Liver (tissue), 9 donors: ENCODE results near the gene CCDC137. TPM values are rescaled to one million over a fixed set of nuclear protein-coding genes. Genes with fewer than 3 reads are reported as not detected.

Experiments used
- DNase-seq: peaks from one replicate; pipeline ENCODE4 v3.0.0-alpha.2; 2017; ENCODE audit warnings: low spot score
- H3K27ac ChIP-seq, 2 donors: one replicate each; pipeline ENCODE4 v1.7.0; 2013; ENCODE audit warnings: inconsistent platforms in 2 of 2, low read length in 2 of 2, control low read depth in 1 of 2, low read depth in 1 of 2, mild to moderate bottlenecking in 1 of 2
- H3K27me3 ChIP-seq, 4 donors: one replicate each; pipeline versions ENCODE4 v1.6.1 to v1.7.0; 2013; ENCODE audit warnings: low read length in 3 of 4, inconsistent platforms in 1 of 4, mild to moderate bottlenecking in 1 of 4, moderate library complexity in 1 of 4; ENCODE audit not compliant: control insufficient read depth in 4 of 4, insufficient read depth in 4 of 4
- H3K36me3 ChIP-seq, 4 donors: one replicate each; pipeline versions ENCODE4 v1.6.1 to v1.7.0; 2013; ENCODE audit warnings: low read length in 3 of 4, mild to moderate bottlenecking in 3 of 4, low read depth in 1 of 4, moderate library complexity in 1 of 4; ENCODE audit not compliant: control insufficient read depth in 4 of 4, insufficient read depth in 3 of 4
- H3K4me1 ChIP-seq, 4 donors: one replicate each; pipeline versions ENCODE4 v1.6.1 to v1.7.0; 2013; ENCODE audit warnings: low read length in 3 of 4, mild to moderate bottlenecking in 3 of 4, moderate library complexity in 1 of 4; ENCODE audit not compliant: control insufficient read depth in 4 of 4, insufficient read depth in 4 of 4
- H3K4me3 ChIP-seq, 3 donors: one replicate each; pipeline versions ENCODE4 v1.6.1 to v1.7.0; 2013; ENCODE audit warnings: low read length in 3 of 3, control low read depth in 1 of 3, low read depth in 1 of 3, mild to moderate bottlenecking in 1 of 3
- H3K9ac ChIP-seq, 2 donors: one replicate each; pipeline ENCODE4 v1.7.0; 2013; ENCODE audit warnings: low read length in 2 of 2, mild to moderate bottlenecking in 2 of 2, moderate library complexity in 2 of 2, control low read depth in 1 of 2, low read depth in 1 of 2
- H3K9me3 ChIP-seq, 4 donors: one replicate each; pipeline versions ENCODE4 v1.6.1 to v1.7.0; 2013; ENCODE audit warnings: low read length in 3 of 4; ENCODE audit not compliant: control insufficient read depth in 4 of 4
- ATF3 ChIP-seq: IDR thresholded peaks from 2 replicates; pipeline ENCODE4 v1.6.1; 2016; ENCODE audit warnings: antibody characterized with exemption
- EGR1 ChIP-seq, 2 donors: IDR thresholded peaks; 2 replicates each; pipeline ENCODE4 v1.6.1; 2016 to 2018; ENCODE audit warnings: antibody characterized with exemption in 2 of 2, low read depth in 2 of 2
- FOXA1 ChIP-seq: IDR thresholded peaks from 2 replicates; pipeline ENCODE4 v1.6.1; 2016; ENCODE audit warnings: antibody characterized with exemption
- GABPA ChIP-seq, 2 donors: IDR thresholded peaks in 1 of 2; conservative IDR thresholded peaks in 1 of 2; 2 replicates each; pipeline ENCODE4 v1.6.1; 2016; ENCODE audit warnings: antibody characterized with exemption in 2 of 2, mild to moderate bottlenecking in 1 of 2, moderate library complexity in 1 of 2
- HNF4A ChIP-seq, 2 donors: conservative IDR thresholded peaks; 2 replicates each; pipeline ENCODE4 v1.6.1; 2016; ENCODE audit warnings: antibody characterized with exemption in 2 of 2, mild to moderate bottlenecking in 2 of 2
- HNF4G ChIP-seq: IDR thresholded peaks from 2 replicates; pipeline ENCODE4 v1.6.1; 2016; ENCODE audit warnings: antibody characterized with exemption
- JUND ChIP-seq, 2 donors: IDR thresholded peaks; 2 replicates each; pipeline ENCODE4 v1.6.1; 2016; ENCODE audit warnings: antibody characterized with exemption in 2 of 2
- MAX ChIP-seq: IDR thresholded peaks from 2 replicates; pipeline ENCODE4 v1.6.1; 2016; ENCODE audit warnings: antibody characterized with exemption
- RAD21 ChIP-seq, 2 donors: IDR thresholded peaks; 2 replicates each; pipeline ENCODE4 v1.6.1; 2016; ENCODE audit warnings: antibody characterized with exemption in 2 of 2, mild to moderate bottlenecking in 2 of 2
- REST ChIP-seq: IDR thresholded peaks from 2 replicates; pipeline ENCODE4 v1.6.1; 2016; ENCODE audit warnings: antibody characterized with exemption, mild to moderate bottlenecking
- TAF1 ChIP-seq: conservative IDR thresholded peaks from 2 replicates; pipeline ENCODE4 v1.6.1; 2016; ENCODE audit warnings: antibody characterized with exemption, mild to moderate bottlenecking
- ZBTB33 ChIP-seq: IDR thresholded peaks from 2 replicates; pipeline ENCODE4 v1.6.1; 2016; ENCODE audit warnings: antibody characterized with exemption
- WGBS: extraction: QIAGEN DNeasy Blood & Tissue Kit; methylation state at CpG from one replicate; pipeline ENCODE4 v1.1.7; 2013; 5-methylcytosine and 5-hydroxymethylcytosine counted together
- polyA plus RNA-seq, 2 donors: library from polyadenylated mRNA; stranded (reverse) in 1 of 2; unstranded in 1 of 2; fragments of 200-250 nt in 1 of 2; fragments of >200 nt in 1 of 2; fragmentation: Nextera tagmentation in 1 of 2; extraction: Ambion mirVana in 1 of 2; gene quantifications; one replicate each; pipeline versions ENCODE4 v1.2.1 to v1.2.3, GENCODE V29; 2013 to 2015
- total RNA-seq, 2 donors: library from RNA; depleted of rRNA; stranded (reverse); fragments of >200 nt; gene quantifications; one replicate each; pipeline ENCODE4 v1.2.3, GENCODE V29; 2014
- TF ChIP-seq, protein P1 (sequence below): fragments of 150-350 bp; IDR thresholded peaks from 2 replicates; pipeline ENCODE4 v1.5.1; 2017; ENCODE audit warnings: improper control_type of control experiment, low read depth, low read length; ENCODE audit not compliant: missing input control
- donor health status: healthy.
- donor health status: healthy.
- donor health status: healthy.
- donor health status: healthy.
- donor health status: healthy.

Gene CCDC137
- total and polyA plus RNA-seq, 4 donors = 4.3 to 6.9 (median 5.2) TPM

DNA sequence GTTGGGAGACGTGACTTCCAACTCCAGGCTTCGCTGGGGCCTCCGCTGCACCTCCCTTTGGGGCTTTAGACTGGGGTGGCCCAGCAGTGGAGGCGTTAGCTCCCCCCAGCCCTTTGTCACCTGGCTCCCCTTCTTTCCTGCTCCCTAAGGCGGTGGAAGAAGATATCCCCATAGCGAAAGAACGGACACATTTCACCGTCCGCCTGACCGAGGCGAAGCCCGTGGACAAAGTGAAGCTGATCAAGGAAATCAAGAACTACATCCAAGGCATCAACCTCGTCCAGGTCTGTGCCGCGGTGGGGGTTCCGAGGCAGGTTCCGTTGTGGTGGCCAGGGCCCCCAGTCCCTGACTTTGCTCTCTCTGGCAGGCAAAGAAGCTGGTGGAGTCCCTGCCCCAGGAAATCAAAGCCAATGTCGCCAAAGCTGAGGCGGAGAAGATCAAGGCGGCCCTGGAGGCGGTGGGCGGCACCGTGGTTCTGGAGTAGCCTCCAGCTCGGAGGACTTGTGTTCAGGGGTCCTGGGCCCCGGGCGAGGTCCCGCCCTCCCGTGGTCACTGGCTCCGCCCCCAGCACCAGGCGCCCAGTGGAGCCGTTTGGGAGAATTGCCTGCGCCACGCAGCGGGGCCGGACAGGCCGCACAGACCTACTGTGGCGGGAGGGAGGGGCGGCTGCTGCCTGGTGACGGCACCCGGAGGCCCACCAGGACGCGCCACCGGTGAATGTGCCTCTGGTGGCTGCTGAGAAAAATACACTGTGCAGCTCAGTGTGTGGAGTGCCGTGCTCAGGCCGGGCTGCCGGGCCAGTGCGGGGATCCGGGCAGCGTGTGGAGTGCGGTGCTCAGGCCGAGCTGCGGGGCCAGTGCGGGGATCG lies 40.5 kb downstream of the CCDC137 start:
- peaks cover 19 to 44% (median 32%) of the 10 kb centered on the region in 4 donors for H3K4me1 ChIP-seq
- no peak overlapping the region for H3K27ac ChIP-seq
- no peaks in the 10 kb centered on the region for H3K9me3 ChIP-seq
- peaks cover 6 to 27% (median 9%) of the 10 kb centered on the region in 4 donors for H3K36me3 ChIP-seq
- no peaks in the 10 kb centered on the region for H3K27me3 ChIP-seq
- 95% methylated on average over 54 of the region's 54 CpGs for WGBS
- no peak for DNase-seq
- no peak overlapping the region for H3K9ac ChIP-seq
- no peak for TF ChIP-seq ZBTB33
- TF ChIP-seq, protein P1, sequence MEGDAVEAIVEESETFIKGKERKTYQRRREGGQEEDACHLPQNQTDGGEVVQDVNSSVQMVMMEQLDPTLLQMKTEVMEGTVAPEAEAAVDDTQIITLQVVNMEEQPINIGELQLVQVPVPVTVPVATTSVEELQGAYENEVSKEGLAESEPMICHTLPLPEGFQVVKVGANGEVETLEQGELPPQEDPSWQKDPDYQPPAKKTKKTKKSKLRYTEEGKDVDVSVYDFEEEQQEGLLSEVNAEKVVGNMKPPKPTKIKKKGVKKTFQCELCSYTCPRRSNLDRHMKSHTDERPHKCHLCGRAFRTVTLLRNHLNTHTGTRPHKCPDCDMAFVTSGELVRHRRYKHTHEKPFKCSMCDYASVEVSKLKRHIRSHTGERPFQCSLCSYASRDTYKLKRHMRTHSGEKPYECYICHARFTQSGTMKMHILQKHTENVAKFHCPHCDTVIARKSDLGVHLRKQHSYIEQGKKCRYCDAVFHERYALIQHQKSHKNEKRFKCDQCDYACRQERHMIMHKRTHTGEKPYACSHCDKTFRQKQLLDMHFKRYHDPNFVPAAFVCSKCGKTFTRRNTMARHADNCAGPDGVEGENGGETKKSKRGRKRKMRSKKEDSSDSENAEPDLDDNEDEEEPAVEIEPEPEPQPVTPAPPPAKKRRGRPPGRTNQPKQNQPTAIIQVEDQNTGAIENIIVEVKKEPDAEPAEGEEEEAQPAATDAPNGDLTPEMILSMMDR = no peak
- TF ChIP-seq TAF1 = no peak
- no peak for TF ChIP-seq MAX
- TF ChIP-seq REST = no peak
- no peak for TF ChIP-seq EGR1 (IDR thresholded peaks at IDR 0.05; ENCODE audit: low read depth in 2 of 2)
- TF ChIP-seq HNF4G = no peak
- no peak for TF ChIP-seq JUND (IDR thresholded peaks at IDR 0.05)
- no peak for TF ChIP-seq GABPA (IDR thresholded peaks at IDR 0.05 in 1 of 2, conservative IDR thresholded peaks at IDR 0.05 in 1 of 2)
- no peak for TF ChIP-seq RAD21 (IDR thresholded peaks at IDR 0.05)
- TF ChIP-seq FOXA1 = no peak
- TF ChIP-seq ATF3 = no peak
- TF ChIP-seq HNF4A (conservative IDR thresholded peaks at IDR 0.05) = no peak
- no peak overlapping the region for H3K4me3 ChIP-seq
